ENCODE results near the gene OR2M5.

Gene OR2M5

GRCh38 chr1:248144513-248145198 is at the start of gene OR2M5:
Gene OR2M5 (plus strand): TSS chr1:248145148. CDS start chr1:248145148, 0 bp downstream.
- no peak for DNase-seq
- in situ Hi-C loops (cut with MboI; ENCODE audit: low pct_unique_long_range_greater_than_20kb, low sequenced_read_pairs): no loop called here

- no peak for DNase-seq
- in situ Hi-C loops (cut with MboI; ENCODE audit: low pct_unique_long_range_greater_than_20kb, low sequenced_read_pairs): no loop called here
These were observed 46.4 kb upstream of the OR2M5 start for GRCh38 chr1:248098529-248098928.

- no peak for DNase-seq
- in situ Hi-C loops (cut with MboI; ENCODE audit: low pct_unique_long_range_greater_than_20kb, low sequenced_read_pairs): no loop called here
These were observed 42.1 kb upstream of the OR2M5 start for GRCh38 chr1:248102847-248103246.

DNA sequence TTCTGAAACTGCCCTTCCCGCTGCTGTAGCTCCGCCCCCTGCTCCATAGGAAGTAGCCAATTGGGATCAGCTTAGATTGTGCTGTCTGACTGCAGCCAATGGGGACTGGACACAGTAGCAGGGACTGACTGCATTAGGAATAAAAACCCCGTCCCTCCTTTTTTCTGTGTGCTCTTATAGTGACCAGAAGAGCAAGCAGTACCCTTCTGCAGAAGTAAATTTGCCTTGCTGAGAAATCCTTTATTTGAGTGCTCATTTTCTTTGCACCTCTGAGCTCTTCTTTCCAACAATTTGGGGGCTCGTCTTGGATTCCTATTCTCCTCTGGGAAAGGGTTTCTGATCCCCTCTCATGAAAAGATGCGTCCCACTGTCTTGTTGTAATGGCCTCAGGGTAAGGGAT is 33.8 kb upstream of the OR2M5 start:
- no peak for DNase-seq
- in situ Hi-C loops (cut with MboI; ENCODE audit: low pct_unique_long_range_greater_than_20kb, low sequenced_read_pairs): no loop called here

GRCh38 chr1:248114890-248115289 is 30.1 kb upstream of the OR2M5 start:
- peak; percentile 15 for DNase-seq
- in situ Hi-C loops (cut with MboI; ENCODE audit: low pct_unique_long_range_greater_than_20kb, low sequenced_read_pairs): no loop called here

GRCh38 chr1:248127653-248128052 is 17.3 kb upstream of the OR2M5 start:
- no peak for DNase-seq
- in situ Hi-C loops (cut with MboI; ENCODE audit: low pct_unique_long_range_greater_than_20kb, low sequenced_read_pairs): no loop called here

DNA sequence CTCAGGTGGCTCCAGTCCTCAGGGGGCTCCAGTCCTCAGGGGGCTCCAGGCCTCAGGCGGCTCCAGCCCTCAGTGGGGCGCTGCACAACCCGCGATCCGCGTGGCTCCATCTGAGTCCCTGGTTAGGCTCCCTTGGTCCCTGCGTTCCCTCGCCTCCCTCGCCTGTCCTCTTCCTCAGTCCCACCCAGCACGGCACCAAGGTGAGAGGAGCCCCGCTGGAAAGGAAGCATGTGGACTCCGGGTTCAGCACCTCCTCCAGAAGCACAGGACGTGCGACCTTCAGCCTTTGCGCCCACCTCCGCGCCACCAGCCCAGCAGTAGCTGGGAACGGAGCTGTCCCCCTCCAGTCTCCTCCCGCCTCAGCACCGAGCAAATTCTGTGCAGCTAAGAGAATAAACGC is 8.1 kb upstream of the OR2M5 start:
- DNase-seq: no peak
- in situ Hi-C loops (cut with MboI; ENCODE audit: low pct_unique_long_range_greater_than_20kb, low sequenced_read_pairs): no loop called here

- DNase-seq: no peak
- in situ Hi-C loops (cut with MboI; ENCODE audit: low pct_unique_long_range_greater_than_20kb, low sequenced_read_pairs): no loop called here
These were observed 4.1 kb upstream of the OR2M5 start for GRCh38 chr1:248140846-248141245.

DNA sequence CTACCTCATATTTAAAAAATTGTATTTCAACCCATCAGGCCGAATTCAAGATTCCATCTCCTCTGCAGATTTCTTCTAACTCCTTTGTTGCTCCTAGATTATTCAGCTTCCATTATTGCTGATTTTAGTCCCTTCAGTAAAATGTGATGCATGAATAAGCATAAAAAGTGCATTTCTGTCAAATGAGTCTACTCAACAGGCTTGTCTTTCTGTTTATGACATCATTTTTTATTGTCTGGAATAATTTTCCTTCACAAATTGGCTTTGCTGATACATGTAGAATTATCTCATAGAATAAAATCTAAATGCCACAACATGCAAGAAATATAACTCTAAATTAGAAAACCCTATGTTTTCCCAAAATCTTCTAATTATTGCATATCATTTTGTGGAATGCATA is 1.6 kb upstream of the OR2M5 start:
- DNase-seq: no peak
- in situ Hi-C loops (cut with MboI; ENCODE audit: low pct_unique_long_range_greater_than_20kb, low sequenced_read_pairs): no loop called here

DNA sequence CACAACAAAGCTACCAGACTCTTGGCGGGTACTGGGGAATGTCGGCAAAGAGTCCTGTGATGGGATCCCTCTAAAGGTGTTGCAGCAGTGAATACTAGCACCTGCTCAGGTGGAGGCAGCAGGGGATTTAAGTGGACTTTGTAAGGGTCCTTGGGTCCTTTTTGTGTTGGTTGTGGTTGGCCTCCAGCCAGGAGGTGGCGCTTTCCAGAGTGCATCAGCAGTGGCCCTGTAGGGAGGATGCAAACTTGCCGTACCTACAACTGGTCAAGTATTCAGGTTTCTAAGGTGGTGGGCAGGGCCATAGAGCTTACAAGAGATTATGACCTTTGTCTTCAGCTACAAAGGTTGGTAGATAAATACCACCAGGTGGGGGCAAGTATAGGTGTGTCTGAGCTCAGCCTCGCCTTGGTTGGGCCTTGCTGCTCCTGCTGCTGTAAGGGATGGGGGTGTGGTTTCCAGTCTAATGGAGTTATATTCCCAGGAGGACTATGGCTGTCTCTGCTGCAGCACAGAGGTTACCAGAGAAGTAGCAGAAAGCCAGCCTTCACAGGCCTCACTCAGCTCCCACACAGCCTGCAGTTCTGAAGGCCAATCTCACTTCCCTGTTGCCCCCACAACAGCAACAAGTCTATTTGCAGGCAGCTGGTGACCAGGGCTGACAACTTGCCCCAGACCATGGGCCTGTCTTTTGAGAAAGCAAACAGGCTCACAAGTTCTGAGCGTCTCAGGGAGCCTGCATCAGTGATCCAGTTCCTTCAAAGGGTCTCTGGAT is 7.3 kb downstream of the OR2M5 start:
- no peak for DNase-seq
- in situ Hi-C loops (cut with MboI; ENCODE audit: low pct_unique_long_range_greater_than_20kb, low sequenced_read_pairs): no loop called here

GRCh38 chr1:248155927-248156326 is 11.0 kb downstream of the OR2M5 start:
- in situ Hi-C loops (cut with MboI; ENCODE audit: low pct_unique_long_range_greater_than_20kb, low sequenced_read_pairs): no loop called here
- peak; percentile 2 for DNase-seq

DNA sequence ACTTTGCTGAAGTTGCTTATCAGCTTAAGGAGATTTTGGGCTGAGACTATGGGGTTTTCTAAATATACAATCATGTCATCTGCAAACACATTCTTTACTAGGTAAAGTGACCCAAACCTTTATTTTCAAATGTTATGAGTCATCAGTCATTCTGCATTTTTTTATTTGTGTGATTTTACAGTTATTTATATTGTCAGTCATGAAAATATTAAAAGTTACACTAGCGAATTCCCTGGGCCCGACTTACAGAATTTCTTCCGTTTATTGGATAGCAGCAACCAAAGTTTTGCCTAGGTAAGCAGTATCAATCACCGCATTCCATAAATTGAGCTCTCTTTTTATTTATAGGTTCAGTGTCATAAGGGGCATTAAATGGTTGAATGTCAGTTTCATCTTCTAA is 13.8 kb downstream of the OR2M5 start:
- no peak for DNase-seq
- in situ Hi-C loops (cut with MboI; ENCODE audit: low pct_unique_long_range_greater_than_20kb, low sequenced_read_pairs): no loop called here

- in situ Hi-C loops (cut with MboI; ENCODE audit: low pct_unique_long_range_greater_than_20kb, low sequenced_read_pairs): no loop called here
- DNase-seq: no peak
These were observed 19.1 kb downstream of the OR2M5 start for GRCh38 chr1:248164031-248164430.

- in situ Hi-C loops (cut with MboI; ENCODE audit: low pct_unique_long_range_greater_than_20kb, low sequenced_read_pairs): no loop called here
- no peak for DNase-seq
These were observed 20.2 kb downstream of the OR2M5 start for GRCh38 chr1:248165186-248165585.

DNA sequence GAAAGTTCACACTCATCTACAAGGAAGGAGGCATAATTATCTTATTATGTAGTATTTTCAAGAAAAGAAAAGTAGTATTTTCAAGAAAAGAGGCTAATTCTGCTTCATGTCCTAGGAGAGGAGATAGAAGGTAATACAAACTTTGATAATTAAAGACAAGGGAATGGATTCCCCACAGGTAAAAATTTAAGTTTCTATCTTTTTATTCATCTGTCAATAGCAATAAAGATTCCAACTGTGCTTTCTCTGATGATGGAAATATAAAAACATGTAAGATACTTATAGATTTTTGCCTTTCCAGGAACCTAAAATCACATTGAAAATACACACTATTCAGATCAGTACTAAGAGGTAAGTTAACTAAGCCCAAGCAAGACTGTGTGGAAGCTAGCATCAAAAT is 29.6 kb downstream of the OR2M5 start, which contains the start of gene OR2M2:
Gene OR2M2 (plus strand): TSS at position 301 of the 400 bp plus-strand sequence. CDS start 5,165 bp downstream, outside the sequence.
- DNase-seq: no peak
- in situ Hi-C loops (cut with MboI; ENCODE audit: low pct_unique_long_range_greater_than_20kb, low sequenced_read_pairs): no loop called here

GRCh38 chr1:248183996-248184395 is 39.0 kb downstream of the OR2M5 start:
- in situ Hi-C loops (cut with MboI; ENCODE audit: low pct_unique_long_range_greater_than_20kb, low sequenced_read_pairs): no loop called here
- DNase-seq: no peak

DNA sequence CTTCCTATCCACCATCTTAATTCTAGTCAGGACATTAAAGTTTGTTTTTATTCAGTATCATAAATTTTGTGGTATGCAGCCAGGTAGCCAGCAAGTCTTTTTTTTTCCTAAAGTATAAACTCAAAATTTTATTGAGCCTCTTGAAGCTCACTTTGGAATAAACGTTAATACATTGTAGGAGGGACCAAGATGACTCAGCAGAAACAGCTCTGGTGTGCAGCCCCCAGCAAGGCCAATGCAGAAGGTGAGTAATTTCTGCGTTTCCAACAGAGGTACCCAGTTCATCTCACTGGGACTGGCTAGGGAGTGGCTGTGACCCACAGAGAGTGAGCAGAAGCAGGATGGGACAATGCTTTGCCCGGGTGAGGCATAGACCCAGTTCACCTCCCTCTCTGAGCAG is 42.4 kb downstream of the OR2M5 start:
- in situ Hi-C loops (cut with MboI; ENCODE audit: low pct_unique_long_range_greater_than_20kb, low sequenced_read_pairs): no loop called here
- DNase-seq: no peak

DNA sequence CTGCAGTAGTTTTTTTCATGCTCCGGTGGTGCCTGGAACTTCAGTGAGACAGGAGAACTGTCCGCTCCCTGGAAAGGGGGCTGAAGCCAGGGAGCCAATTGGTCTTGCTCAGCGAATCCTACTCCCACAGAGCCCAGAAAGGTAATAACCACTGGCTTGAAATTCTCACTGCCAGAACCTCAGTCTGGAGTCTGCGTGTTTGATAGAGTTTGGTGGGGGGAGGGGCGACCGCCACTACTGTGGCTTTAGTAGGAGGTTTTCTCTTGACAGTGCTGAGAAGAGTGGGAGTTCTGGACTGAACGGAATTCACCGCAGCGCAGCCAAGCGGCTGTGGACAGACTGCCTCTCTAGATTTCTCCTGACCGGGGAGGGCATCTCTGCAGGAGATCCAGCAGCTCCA is 44.1 kb downstream of the OR2M5 start:
- in situ Hi-C loops (cut with MboI; ENCODE audit: low pct_unique_long_range_greater_than_20kb, low sequenced_read_pairs): no loop called here
- DNase-seq: no peak

- in situ Hi-C loops (cut with MboI; ENCODE audit: low pct_unique_long_range_greater_than_20kb, low sequenced_read_pairs): no loop called here
- DNase-seq: no peak
These were observed 49.2 kb downstream of the OR2M5 start for GRCh38 chr1:248194117-248194516.

All from KBM-7 (cell line).